Measurements from ENCODE around the gene TERT. TPM values are rescaled to one million over a fixed set of nuclear protein-coding genes. Genes with fewer than 3 reads are reported as not detected.

The TERT gene
- total RNA-seq, 2 experiments from 2014 or later, result 156 to 198 TPM

- Histone ChIP-seq H2AFZ (ENCODE audit: low read length) (no peak overlapping the region), H4K20me1 (ENCODE audit: insufficient read depth, low read length) (no peaks in the 10 kb centered on the region; the same call in 1 of the 2 replicates), H3K4me3 (ENCODE audit: low read depth, low read length, poor library complexity, severe bottlenecking) (no peak overlapping the region), H3K9me3 (ENCODE audit: low read length) (no peaks in the 10 kb centered on the region), H3K4me1 (ENCODE audit: insufficient read depth, low read length, poor library complexity, severe bottlenecking) (no peaks in the 10 kb centered on the region), H3K79me2 (ENCODE audit: insufficient read depth, low read depth, low read length) (peaks cover 26% of the 10 kb centered on the region), H3K9me2 (ENCODE audit: insufficient read depth, low read length) (no peaks in the 10 kb centered on the region), H3K4me2 (ENCODE audit: low read length) (no peak overlapping the region), H3K36me3 (ENCODE audit: insufficient read depth, low read length) (peaks cover 86% of the 10 kb centered on the region), H3K27ac (ENCODE audit: low read depth, low read length, poor library complexity, severe bottlenecking) (no peak overlapping the region)
- POLR2A ChIA-PET, result no interaction called here
- CTCF ChIA-PET (ENCODE audit: unreplicated experiment), result no interaction called here
- intact Hi-C loops (cut with micrococcal nuclease; ENCODE audit: unreplicated experiment), result no loop called here
- TF ChIP-seq CTCF (conservative IDR thresholded peaks at IDR 0.05; ENCODE audit: low read length), result no peak
- no peak for TF ChIP-seq EZH2phosphoT487 (IDR thresholded peaks at IDR 0.05; ENCODE audit: borderline replicate concordance, low read depth, low read length)
- no TSS peak for BruUV-seq (replicated peaks)
- no peak for DNase-seq (ENCODE audit: low spot score)
These were observed 23.6 kb downstream of the TERT start for GRCh38 chr5:1270933-1271914.

- no peak for DNase-seq (ENCODE audit: low spot score)
- H3K36me3 ChIP-seq (ENCODE audit: insufficient read depth, low read length), result peaks cover 86% of the 10 kb centered on the region
- peaks cover 18% of the 10 kb centered on the region for H3K79me2 ChIP-seq (ENCODE audit: insufficient read depth, low read depth, low read length)
- no peaks in the 10 kb centered on the region for H3K9me3 ChIP-seq (ENCODE audit: low read length)
- no peaks in the 10 kb centered on the region for H3K4me1 ChIP-seq (ENCODE audit: insufficient read depth, low read length, poor library complexity, severe bottlenecking)
- H4K20me1 ChIP-seq (ENCODE audit: insufficient read depth, low read length), result no peaks in the 10 kb centered on the region; the same call in 1 of the 2 replicates
- no peak overlapping the region for H2AFZ ChIP-seq (ENCODE audit: low read length)
- ChIA-PET POLR2A (no interaction called here), CTCF (ENCODE audit: unreplicated experiment) (no interaction called here)
- no peak overlapping the region for H3K27ac ChIP-seq (ENCODE audit: low read depth, low read length, poor library complexity, severe bottlenecking)
- H3K9me2 ChIP-seq (ENCODE audit: insufficient read depth, low read length), result no peaks in the 10 kb centered on the region
- intact Hi-C loops (cut with micrococcal nuclease; ENCODE audit: unreplicated experiment), result no loop called here
- BruUV-seq (replicated peaks), result no TSS peak
- TF ChIP-seq EZH2phosphoT487 (IDR thresholded peaks at IDR 0.05; ENCODE audit: borderline replicate concordance, low read depth, low read length) (no peak), CTCF (conservative IDR thresholded peaks at IDR 0.05; ENCODE audit: low read length) (no peak)
- no peak overlapping the region for H3K4me3 ChIP-seq (ENCODE audit: low read depth, low read length, poor library complexity, severe bottlenecking)
- H3K4me2 ChIP-seq (ENCODE audit: low read length), result no peak overlapping the region
These were observed 24.4 kb downstream of the TERT start for GRCh38 chr5:1270426-1270825.

- Histone ChIP-seq H3K9me2 (ENCODE audit: insufficient read depth, low read length) (no peaks in the 10 kb centered on the region), H3K4me3 (ENCODE audit: low read depth, low read length, poor library complexity, severe bottlenecking) (no peak overlapping the region), H3K4me2 (ENCODE audit: low read length) (no peak overlapping the region), H3K36me3 (ENCODE audit: insufficient read depth, low read length) (peaks cover 86% of the 10 kb centered on the region), H3K4me1 (ENCODE audit: insufficient read depth, low read length, poor library complexity, severe bottlenecking) (no peaks in the 10 kb centered on the region), H3K79me2 (ENCODE audit: insufficient read depth, low read depth, low read length) (peaks cover under 1% of the 10 kb centered on the region), H3K9me3 (ENCODE audit: low read length) (no peaks in the 10 kb centered on the region), H3K27ac (ENCODE audit: low read depth, low read length, poor library complexity, severe bottlenecking) (no peak overlapping the region), H4K20me1 (ENCODE audit: insufficient read depth, low read length) (no peaks in the 10 kb centered on the region; the same call in 1 of the 2 replicates), H2AFZ (ENCODE audit: low read length) (no peak overlapping the region)
- ChIA-PET CTCF (ENCODE audit: unreplicated experiment) (no interaction called here), POLR2A (no interaction called here)
- no peak for DNase-seq (ENCODE audit: low spot score)
- no TSS peak for BruUV-seq (replicated peaks)
- TF ChIP-seq EZH2phosphoT487 (IDR thresholded peaks at IDR 0.05; ENCODE audit: borderline replicate concordance, low read depth, low read length) (no peak), CTCF (conservative IDR thresholded peaks at IDR 0.05; ENCODE audit: low read length) (no peak)
- intact Hi-C loops (cut with micrococcal nuclease; ENCODE audit: unreplicated experiment), result no loop called here
These were observed 26.2 kb downstream of the TERT start for GRCh38 chr5:1268666-1269065.
